Uterus (tissue), 4 donors: ENCODE measurements around the gene SERPINA1. TPM values are rescaled to one million over a fixed set of nuclear protein-coding genes. Genes with fewer than 3 reads are reported as not detected.

ENCODE experiments used
- DNase-seq, 2 donors: peaks; one replicate each; pipeline ENCODE4 v3.0.0-alpha.2; 2019 to 2020
- H3K27ac ChIP-seq, 2 donors: fragments of 200-600 bp; sonication (generic); 1 replicate in 1 of 2; 2 replicates in 1 of 2; pipeline ENCODE4 v1.5.1; 2016 to 2018
- H3K27me3 ChIP-seq, 2 donors: fragments of 200-600 bp; sonication (generic); one replicate each; pipeline ENCODE4 v1.5.1; 2018 to 2019; ENCODE audit warnings: control low read depth in 1 of 2
- H3K36me3 ChIP-seq, 2 donors: fragments of 200-600 bp; sonication (generic); one replicate each; pipeline ENCODE4 v1.5.1; 2019; ENCODE audit warnings: control low read depth in 1 of 2
- H3K4me1 ChIP-seq, 2 donors: fragments of 200-600 bp; sonication (generic); one replicate each; pipeline ENCODE4 v1.5.1; 2018 to 2019; ENCODE audit warnings: control low read depth in 1 of 2
- H3K4me3 ChIP-seq, 2 donors: fragments of 200-600 bp; sonication (generic); 1 replicate in 1 of 2; 2 replicates in 1 of 2; pipeline ENCODE4 v1.5.1; 2018 to 2019; ENCODE audit warnings: mild to moderate bottlenecking in 1 of 2
- H3K9me3 ChIP-seq, 2 donors: fragments of 200-600 bp; sonication (generic); one replicate each; pipeline ENCODE4 v1.5.1; 2019; ENCODE audit warnings: control low read depth in 1 of 2
- POLR2A ChIP-seq, 2 donors: fragments of 450-650 bp; IDR thresholded peaks; one replicate each; pipeline ENCODE4 v1.6.1; 2016; ENCODE audit warnings: antibody characterized with exemption in 2 of 2, mild to moderate bottlenecking in 1 of 2, moderate library complexity in 1 of 2
- intact Hi-C: fragments of 100-400 bp; cut with DNase I; formaldehyde crosslinking; loops from one replicate; pipeline ENCODE4 v1.15.1; 2023; ENCODE audit warnings: low total_unique reads
- total RNA-seq, 4 donors: library from RNA; depleted of rRNA in 3 of 4; stranded (reverse); fragments of >200 nt in 3 of 4; gene quantifications; one replicate each; pipeline versions ENCODE4 v1.1.0 to v1.2.4, GENCODE V29; 2014 to 2023
- TF ChIP-seq, protein P1 (sequence below), 4 experiments: fragments of 200-600 bp in 2 of 4; fragments of 450-650 bp in 2 of 4; sonication (generic) in 2 of 4; IDR thresholded peaks; one replicate each; pipeline ENCODE4 v1.5.1; 2016 to 2019; ENCODE audit warnings: antibody characterized with exemption in 4 of 4, mild to moderate bottlenecking in 2 of 4, moderate library complexity in 1 of 4
- donor health status: DM: yes; HTN: yes; CAD: no.

Gene SERPINA1
- total RNA-seq, 4 donors from 2014 or later: 0.88 to 6.6 (median 4.9) TPM; not detected in 1

DNA sequence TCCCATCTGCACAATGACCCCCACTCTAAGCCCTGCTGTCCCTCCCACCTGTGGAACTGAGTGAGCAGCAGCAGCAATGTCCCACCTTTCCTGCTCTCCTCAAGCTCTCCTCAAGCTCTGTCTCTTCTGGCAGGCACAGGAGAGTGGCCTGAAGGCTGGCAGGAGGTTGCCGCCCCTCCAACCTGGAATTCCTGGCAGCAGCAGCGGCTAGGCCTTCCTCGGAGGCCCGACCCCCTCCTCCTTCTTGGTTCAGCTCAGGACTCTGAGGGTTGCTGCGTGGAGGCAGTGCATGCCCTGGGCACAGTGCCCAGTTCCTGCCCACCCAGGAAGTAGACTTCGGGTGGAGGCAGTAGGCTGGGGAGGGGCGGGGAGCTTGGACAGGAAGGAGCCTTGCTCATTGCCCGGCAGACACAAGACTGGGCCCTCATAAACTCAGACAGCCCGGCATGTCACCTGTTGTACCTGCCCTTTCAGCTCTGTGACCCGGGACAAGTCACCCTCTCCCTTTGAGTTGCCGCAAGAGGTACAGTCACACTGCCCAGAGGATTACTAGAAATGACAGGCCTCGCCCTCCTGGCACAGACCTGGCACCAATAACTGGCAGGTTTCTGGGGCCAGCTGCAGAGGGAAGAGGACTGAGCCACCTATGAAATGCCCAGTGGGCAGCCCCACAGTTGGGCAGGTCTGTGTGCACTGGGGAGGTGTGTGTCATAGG, 2.1 kb upstream of the SERPINA1 start:
- Histone ChIP-seq H3K36me3 (no peaks in the 10 kb centered on the region), H3K4me1 (no peaks in the 10 kb centered on the region), H3K9me3 (no peaks in the 10 kb centered on the region), H3K4me3 (no peak overlapping the region), H3K27me3 (no peaks in the 10 kb centered on the region), H3K27ac (no peak overlapping the region)
- intact Hi-C loops: no loop called here
- DNase-seq: no peak
- TF ChIP-seq, protein P1, sequence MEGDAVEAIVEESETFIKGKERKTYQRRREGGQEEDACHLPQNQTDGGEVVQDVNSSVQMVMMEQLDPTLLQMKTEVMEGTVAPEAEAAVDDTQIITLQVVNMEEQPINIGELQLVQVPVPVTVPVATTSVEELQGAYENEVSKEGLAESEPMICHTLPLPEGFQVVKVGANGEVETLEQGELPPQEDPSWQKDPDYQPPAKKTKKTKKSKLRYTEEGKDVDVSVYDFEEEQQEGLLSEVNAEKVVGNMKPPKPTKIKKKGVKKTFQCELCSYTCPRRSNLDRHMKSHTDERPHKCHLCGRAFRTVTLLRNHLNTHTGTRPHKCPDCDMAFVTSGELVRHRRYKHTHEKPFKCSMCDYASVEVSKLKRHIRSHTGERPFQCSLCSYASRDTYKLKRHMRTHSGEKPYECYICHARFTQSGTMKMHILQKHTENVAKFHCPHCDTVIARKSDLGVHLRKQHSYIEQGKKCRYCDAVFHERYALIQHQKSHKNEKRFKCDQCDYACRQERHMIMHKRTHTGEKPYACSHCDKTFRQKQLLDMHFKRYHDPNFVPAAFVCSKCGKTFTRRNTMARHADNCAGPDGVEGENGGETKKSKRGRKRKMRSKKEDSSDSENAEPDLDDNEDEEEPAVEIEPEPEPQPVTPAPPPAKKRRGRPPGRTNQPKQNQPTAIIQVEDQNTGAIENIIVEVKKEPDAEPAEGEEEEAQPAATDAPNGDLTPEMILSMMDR (IDR thresholded peaks at IDR 0.05): no peak
- no peak for TF ChIP-seq POLR2A (IDR thresholded peaks at IDR 0.05)

DNA sequence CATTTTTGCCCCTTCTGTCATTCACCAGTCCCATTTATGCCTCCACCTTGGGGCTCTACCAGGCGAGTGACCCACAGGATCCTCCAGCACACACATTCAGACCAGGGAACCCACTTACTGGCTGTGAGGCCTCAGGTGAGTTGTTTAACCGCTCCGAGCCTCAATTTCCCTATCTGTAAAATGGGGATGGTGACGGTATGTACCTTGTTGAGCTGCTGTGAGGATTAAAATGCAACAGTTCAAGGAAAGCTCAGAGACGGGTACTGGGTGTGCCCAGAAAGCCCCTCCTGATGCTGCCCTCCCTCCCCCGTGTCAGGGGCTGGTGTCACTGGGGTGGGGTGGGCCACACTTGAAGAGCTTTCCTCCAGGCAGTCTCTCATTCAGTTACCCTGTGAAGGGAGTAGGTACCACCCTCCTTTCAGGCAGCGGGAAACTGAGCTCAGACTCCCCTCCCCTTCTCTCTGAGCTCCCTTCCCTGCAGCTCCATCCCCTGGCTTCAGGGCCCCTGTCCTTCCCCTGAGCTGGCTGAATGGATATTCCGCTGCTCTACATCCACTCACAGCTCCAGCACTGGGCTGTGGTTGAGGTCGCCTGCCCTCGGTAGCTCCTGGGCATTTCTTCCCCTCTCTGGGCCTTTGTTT, 1.4 kb upstream of the SERPINA1 start:
- intact Hi-C loops: no loop called here
- TF ChIP-seq POLR2A (IDR thresholded peaks at IDR 0.05): no peak
- TF ChIP-seq, protein P1 (IDR thresholded peaks at IDR 0.05): no peak
- no peaks in the 10 kb centered on the region for H3K9me3 ChIP-seq

DNA sequence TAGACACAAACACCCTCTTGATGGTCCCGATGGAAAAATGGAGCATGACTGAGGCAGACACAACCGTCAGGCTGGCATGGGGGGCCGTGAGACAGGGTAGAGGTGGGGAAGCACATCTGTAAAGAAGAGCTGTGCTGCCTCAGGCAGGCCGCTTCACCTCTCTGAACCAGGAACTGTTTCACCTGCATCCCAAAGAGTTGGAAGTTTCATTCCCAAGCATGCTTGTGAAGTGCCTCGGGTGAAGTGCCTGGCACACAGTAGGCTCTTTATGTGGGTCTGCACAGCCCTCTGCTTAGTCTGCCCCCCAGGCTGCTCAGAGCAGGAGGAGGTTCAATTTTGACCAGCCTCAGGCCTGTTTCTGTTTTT, 685 bp upstream of the SERPINA1 start:
- no peaks in the 10 kb centered on the region for H3K9me3 ChIP-seq
- H3K4me1 ChIP-seq: no peaks in the 10 kb centered on the region
- no peak for DNase-seq
- no peaks in the 10 kb centered on the region for H3K36me3 ChIP-seq
- intact Hi-C loops: no loop called here
- H3K27me3 ChIP-seq: no peaks in the 10 kb centered on the region
- H3K27ac ChIP-seq: no peak overlapping the region
- no peak overlapping the region for H3K4me3 ChIP-seq
- TF ChIP-seq POLR2A (IDR thresholded peaks at IDR 0.05): no peak
- TF ChIP-seq, protein P1 (IDR thresholded peaks at IDR 0.05): no peak

More for the DNA sequence above, 1.4 kb upstream of the SERPINA1 start:
- H3K36me3 ChIP-seq: no peaks in the 10 kb centered on the region
- H3K27me3 ChIP-seq: no peaks in the 10 kb centered on the region
- H3K4me1 ChIP-seq: no peaks in the 10 kb centered on the region
- no peak overlapping the region for H3K4me3 ChIP-seq
- H3K27ac ChIP-seq: no peak overlapping the region
- no peak for DNase-seq

DNA sequence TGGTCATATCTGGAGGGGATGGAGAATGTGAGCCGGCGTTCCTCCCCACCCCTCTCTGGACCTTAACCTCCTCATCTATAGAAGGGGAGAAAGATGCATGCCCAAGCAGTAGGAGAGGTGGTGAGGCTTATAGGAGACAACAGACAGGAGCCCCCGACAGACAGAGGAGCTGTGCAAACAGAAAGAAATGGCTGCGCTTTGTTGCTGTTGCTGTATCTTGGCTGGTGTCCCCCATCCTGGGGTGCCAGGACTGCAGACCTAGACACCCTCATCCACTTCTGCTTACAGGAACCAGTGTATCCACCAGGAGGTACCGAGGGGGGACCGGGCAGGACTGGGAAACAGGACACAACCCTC, 397 bp downstream of the SERPINA1 start:
- Histone ChIP-seq H3K9me3 (no peaks in the 10 kb centered on the region), H3K4me1 (no peaks in the 10 kb centered on the region), H3K27me3 (no peaks in the 10 kb centered on the region), H3K27ac (no peak overlapping the region), H3K36me3 (no peaks in the 10 kb centered on the region), H3K4me3 (no peak overlapping the region)
- TF ChIP-seq, protein P1 (IDR thresholded peaks at IDR 0.05): no peak
- no peak for TF ChIP-seq POLR2A (IDR thresholded peaks at IDR 0.05)
- DNase-seq: no peak
- intact Hi-C loops: no loop called here
